Erythroblast (primary cell): ENCODE data around the gene TSTD1.
"Not testable (repeated sequence)": the region's sequence is repeated elsewhere in the genome, so short reads cannot be mapped to it uniquely, and the experiment has no call there.

ENCODE experiments used
- DNase-seq, 2 experiments: peaks; one replicate each; lab custom pipeline; 2025; lab: John Stamatoyannopoulos, UW
- GATA1 ChIP-seq: IDR thresholded peaks from 2 replicates; pipeline ENCODE4 v1.6.1; 2011; ENCODE audit warnings: low read depth, mild to moderate bottlenecking, control low read depth, low read length, moderate library complexity
- POLR2A ChIP-seq: IDR thresholded peaks from 2 replicates; pipeline ENCODE4 v1.6.1; 2011; ENCODE audit warnings: mild to moderate bottlenecking, low read length

TSTD1 gene

DNA sequence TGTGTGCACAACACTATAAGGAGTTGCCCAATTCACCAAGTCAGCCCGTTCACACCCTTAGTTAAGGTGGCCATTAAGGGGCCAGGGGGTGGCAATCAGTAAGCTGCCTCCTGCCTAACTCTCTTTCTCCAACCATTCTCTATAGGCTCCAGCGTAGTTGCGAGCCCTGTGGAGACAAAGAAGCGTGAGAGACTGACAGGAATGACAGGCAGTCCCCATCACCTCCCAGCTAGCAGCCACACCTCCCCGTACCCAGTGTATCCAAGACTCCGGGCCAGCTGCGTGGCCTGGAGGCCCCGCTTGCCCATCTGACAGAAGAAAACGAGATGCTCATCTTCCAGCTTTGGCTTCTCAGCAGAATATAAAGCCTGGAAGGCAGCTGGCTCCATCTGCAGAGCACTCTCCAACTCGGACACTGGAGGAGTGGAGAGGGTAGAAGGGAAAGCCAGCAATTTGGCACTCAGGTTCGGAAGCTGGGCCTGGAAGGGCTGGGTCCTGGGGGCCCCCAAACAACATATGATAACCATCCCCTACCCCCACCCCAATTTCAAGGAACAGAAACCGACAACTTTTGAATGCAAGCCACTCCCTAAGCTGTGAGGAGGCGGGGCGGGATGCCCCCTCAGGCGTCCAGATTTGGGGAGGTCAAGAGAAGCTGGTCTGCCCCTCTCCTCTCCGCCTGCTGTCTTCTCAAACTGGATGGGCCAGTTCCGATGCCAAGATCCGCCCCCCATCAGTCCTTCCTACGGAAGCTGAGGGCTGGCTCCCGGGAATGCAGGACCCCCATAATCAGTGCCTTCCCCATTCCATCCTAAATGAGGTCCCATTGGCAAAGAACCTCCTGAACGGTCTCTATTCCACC lies 872 bp downstream of the TSTD1 start:
- DNase-seq, result no peak
- TF ChIP-seq POLR2A (no peak), GATA1 (no peak)

DNA sequence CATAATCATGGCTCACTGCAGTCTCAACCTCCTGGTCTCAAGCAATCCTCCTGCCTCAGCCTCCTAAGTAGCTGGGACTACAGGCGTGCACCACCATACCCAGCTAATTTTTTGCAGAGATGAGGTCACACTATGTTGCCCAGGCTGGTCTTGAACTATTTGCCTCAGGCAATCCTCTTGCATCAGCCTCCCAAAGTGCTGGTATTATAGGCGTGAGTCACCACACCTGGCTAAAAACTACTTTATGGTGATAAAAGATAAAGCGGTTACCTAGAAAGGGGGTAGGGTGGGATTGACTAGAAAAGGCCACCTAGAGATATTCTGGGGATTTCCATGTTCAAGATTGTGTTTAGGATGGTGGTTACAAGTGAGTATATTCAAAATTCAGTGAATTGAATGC lies 5.0 kb downstream of the TSTD1 start:
- TF ChIP-seq POLR2A (no peak), GATA1 (no peak)
- DNase-seq, result no peak

DNA sequence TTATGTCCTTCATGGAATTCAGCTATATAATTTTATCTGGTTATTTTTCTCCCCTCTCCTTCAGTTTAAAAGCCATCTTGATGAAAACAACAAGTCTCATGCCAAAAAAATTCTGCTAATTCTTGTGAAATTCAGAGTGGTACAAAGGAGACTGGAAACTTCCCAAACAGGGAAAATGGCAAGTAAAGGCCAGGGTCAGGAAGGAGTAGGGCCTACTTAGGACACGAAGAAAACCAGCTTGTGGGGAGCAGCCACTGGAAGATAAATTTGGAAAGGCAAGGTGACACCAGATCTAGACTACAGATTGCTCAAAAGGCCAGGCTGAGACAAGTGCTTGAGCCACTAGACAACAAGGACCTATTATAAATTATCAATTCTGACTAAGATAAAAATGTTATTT lies 6.4 kb downstream of the TSTD1 start:
- DNase-seq, result no peak

DNA sequence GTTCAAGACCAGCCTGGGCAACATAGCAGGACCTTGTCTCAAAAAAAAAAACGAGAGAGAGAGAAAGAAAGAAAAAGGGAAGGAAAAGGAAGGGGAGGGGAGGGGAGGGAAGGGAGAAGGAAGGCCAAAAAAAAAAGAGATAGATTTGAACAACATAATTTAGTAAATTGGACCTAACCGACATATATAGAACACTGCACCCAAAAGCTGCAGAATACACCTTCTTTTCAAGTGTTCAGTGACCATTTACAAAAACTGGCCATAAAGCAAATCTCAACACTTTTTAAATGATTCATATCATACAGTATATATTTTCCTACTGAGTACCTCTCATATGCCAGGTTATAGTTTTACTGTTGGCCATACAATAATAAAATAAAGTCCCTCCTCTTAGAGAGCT lies 6.9 kb downstream of the TSTD1 start:
- TF ChIP-seq POLR2A (no peak), GATA1 (no peak)
- DNase-seq, result no peak

More for the DNA sequence above, 6.4 kb downstream of the TSTD1 start:
- TF ChIP-seq POLR2A (no peak), GATA1 (no peak)

DNA sequence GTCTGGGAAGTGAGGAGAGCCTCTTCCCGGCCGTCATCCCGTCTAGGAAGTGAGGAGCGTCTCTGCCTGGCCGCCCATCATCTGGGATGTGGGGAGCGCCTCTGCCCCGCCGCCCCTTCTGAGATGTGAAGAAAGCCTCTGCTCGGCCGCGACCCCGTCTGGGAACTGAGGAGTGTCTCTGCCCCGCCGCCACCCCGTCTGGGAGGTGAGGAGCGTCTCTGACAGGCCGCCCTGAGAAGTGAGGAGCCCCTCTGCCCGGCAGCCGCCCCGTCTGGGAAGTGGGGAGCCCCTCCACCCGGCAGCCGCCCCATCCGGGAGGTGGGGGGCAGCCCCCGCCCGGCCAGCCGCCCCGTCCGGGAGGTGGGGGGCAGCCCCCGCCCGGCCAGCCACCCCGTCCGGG lies 9.3 kb downstream of the TSTD1 start:
- not testable (repeated sequence) for DNase-seq

DNA sequence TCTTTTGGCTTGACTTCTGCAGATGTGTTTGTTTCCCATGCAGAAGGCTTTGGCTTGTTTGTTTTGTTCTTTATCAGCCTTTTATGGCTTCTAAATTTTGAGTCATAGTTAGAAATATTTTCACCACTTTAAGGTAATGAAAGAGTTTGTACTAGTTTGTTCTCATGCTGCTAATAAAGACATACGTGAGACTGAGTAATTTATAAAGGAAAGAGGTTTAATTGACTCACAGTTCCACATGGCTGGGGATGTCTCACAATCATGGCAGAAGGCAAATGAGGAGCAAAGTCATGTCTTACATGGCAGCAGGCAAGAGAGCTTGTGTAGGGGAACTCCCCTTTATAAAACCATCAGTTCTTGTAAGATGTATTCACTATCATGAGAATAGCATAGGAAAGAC lies 11.8 kb downstream of the TSTD1 start:
- DNase-seq, result not testable (repeated sequence)

DNA sequence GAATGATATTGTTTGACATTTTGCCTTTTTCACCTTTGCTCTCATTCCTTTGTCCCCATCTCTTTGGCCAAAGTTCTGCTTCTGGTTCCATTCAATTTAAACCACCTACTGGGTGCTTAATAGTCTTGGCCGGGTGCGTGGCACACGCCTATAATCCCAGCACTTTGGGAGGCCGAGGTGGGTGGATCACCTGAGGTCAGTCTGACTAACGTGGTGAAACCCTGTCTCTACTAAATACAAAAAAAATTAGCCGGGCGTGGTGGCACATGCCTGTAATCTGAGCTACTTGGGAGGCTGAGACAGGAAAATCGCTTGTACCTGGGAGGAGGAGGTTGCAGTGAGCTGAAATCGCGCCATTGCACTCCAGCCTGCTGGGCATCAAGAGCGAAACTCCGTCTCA lies 16.3 kb downstream of the TSTD1 start:
- not testable (repeated sequence) for DNase-seq

DNA sequence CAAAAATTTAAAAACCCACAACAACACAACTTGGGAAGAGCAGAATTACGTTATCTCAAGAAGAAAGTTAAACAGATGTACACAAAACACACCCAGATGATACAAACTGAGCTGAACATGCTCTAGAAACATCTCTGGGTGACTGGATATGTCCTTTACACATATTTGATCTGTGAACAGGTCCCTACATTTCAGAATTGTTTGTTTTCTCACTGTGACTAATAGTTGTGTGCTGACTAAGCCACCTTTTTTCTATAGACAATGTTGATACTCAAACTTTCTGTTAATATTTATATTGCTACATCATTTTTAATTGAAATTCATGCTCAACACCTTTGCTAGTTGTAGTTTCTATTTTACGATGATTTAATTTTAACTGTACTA lies 16.8 kb downstream of the TSTD1 start:
- TF ChIP-seq POLR2A (no peak), GATA1 (no peak)
- DNase-seq, result peak; percentile 38 to 54

DNA sequence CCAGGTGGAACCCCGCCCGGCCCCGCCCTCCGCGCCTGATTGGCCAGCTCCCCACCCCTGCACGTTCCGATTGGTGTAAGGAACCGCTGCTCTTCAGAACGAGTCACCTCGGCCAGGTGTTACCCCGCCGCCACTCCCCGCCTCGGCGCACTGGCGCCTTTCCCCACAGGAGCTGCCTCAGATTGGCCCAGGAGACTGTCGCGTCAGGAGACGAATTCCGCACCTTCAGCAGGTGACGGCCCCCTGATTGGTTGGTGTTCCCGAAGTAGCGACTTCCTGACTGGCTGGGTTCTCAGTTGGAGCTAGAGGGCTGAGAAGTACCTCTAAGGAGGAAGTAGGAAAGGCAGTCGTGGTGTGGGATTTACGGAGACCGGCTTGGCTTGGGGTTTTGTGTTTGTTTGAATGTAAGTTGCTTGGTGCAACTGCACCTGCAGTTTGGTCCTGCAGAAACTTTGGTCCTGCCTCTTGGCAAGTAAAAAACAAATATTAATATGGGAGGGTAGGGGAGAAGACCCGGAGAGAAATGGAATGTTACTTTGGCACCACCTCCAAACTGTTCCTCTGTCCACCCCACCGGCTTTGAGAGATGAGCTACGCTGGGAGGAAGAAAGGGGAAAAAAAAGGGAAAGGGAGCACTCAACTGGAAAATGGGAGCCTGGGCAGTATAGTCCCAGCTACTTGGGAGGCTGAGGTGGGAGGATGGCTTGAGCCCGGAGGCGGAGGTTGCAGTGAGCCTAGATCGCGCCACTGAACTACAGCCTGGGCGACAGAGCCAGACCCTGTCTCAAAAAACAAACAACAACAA lies 17.4 kb downstream of the TSTD1 start:
- peak; percentile 91 to 93 for DNase-seq
- peak; percentile 84 for TF ChIP-seq POLR2A
- TF ChIP-seq GATA1, result no peak

DNA sequence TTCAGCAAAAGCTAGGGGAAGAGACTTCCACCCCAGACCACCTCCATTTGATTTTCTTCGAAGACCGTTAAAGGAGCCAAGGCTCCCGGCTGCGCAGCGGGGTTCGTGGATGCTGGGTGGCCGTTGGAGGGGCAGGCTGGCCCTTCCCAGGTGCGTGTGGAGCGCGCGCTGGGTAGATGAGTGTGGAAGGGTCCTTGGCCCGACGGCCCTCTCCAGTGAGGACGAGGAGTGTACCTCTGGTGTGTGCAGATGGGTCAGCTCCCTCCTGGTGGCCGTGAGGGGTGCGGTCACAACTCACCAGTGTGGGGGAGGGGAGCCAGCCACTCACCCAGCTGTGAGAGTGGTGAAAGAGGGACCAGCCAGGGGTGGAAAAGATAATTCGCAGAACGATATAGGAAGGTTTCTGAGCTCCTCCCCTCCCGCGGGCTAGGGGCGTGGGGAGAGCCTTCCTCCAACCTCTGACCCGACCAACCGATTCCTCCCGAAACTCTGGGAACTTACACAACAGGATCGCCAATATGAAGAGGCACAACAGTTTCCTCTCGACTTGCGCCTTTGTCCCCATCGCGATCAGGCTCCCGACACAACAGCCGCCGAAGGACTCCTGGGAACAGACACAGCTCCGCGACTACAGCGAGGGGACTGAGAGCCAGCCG lies 18.1 kb downstream of the TSTD1 start, which contains the start of gene F11R:
TSS of gene F11R (minus strand) at position 644 of the 656 bp plus-strand sequence. CDS start at position 565, 79 bp downstream.
- TF ChIP-seq POLR2A, result peak; percentile 81
- TF ChIP-seq GATA1, result no peak
- DNase-seq, result peak; percentile 89 to 91

DNA sequence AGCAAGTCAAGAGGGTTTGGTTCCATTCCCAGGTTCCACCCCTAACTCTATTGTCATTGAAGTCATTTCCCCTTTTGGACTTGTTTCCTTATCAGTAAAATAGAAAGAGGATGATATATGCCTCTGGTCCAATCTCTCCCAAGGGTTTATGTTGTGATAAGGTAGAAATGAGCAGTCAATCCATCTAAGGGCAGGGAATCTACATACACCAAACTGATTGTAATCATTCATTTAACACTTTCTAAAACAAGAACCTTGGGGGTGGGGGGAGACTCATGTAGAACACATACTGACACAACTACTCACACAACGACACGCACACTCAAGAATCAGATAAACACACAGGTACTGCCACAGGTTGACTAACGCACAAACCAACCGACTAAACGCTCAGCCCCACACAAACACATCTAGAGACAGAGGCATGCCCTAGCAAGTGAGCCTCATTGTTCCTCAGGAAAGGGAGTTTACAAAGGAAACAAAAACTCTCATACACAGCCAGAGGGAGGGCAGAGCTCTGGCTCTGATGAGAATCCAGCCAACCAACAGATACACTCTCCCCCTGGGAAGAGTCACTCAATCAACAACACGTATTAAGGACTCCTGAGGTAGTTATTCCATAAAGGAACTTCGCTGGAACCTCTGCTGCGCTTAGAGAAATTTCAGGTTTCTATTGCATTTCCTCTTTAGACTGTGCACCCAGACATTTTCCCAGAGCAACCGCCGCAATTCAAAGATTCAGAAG lies 18.8 kb downstream of the TSTD1 start:
- DNase-seq, result peak; percentile 43 to 64
- TF ChIP-seq GATA1 (no peak), POLR2A (no peak)

DNA sequence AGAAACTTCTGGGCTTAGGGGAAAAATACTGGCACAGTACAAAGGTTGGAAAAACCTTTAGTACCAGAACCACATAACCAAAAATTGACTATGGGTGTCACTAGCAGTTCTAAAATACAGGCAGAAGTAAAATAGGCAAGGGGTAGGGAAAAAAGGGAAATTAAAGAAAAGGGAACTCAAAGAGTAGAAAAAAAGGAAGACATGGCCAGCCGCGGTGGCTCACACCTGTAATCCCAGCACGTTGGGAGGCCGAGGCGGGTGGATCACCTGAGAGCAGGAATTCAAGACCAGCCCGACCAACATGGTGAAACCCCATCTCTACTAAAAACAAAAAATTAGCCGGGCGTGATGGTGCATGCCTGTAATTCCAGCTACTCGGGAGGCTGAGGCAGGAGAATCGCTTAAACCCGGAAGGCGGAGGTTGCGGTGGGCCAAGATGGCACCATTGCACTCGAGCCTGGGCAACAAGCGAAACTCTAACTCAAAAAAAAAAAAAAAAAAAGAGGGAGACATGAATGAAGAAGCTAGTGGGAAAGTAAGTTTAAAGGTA lies 19.6 kb downstream of the TSTD1 start:
- DNase-seq, result not testable (repeated sequence)

DNA sequence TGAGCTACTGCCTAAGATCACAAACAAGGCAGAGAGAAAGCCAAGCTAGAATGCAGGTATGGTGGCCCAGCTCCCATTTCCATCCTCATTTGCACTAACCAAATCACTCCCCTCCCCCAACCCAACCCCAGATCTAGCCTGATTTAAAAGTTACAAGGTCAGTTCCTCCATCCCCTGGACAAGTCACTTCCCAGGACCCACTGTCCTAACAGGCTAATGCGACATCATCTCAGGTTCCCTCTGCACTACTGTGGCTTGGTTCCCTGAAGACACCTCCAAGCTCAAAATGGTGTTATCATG lies 20.2 kb downstream of the TSTD1 start:
- DNase-seq, result no peak
- no peak for TF ChIP-seq GATA1
- no peak for TF ChIP-seq POLR2A
